ENCODE measurements around the gene FGF3.

DNA sequence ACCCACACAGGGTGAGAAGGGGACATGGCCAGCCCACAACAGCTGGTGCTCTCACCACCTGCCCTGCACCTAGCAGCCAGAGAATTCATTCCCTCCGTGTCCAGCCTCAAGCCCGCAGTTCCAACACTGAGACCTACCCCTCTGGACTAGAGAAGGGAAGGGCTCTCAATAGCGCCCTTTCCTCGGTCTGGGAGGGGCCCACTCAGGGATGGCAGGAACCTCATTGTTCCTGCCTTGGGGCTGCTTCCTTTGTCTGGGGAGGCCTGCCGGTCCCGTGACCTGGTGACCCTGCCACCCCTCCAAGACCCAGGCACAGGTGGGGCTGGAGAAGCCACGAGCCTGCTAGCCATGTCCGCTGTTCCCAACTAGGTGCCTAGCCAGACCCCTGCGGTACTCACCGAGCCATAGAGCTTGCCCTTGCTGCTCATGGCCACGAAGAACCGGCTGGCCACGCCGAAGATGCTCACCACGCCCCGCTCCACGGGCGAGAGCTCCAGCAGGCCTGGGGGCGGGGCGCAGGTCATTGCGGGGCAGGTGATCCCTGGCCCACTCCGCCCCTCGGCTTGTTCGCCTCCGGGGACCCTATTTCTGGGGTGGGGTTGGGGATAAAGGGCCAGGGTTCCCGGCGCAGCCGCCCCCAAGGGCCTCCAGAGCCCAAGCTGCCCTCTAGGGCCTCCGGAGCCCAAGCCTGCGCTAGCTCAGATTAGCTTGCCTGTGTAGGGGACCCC lies 45.4 kb downstream of the FGF3 start:
- TF ChIP-seq CTCF (conservative IDR thresholded peaks at IDR 0.05) (no peak), ZFX (IDR thresholded peaks at IDR 0.05) (no peak)

Measured in C4-2B (cell line).